Transverse colon (tissue), 4 donors: ENCODE data around the gene CCDC88C. TPM values are rescaled to one million over a fixed set of nuclear protein-coding genes. Genes with fewer than 3 reads are reported as not detected.

Source experiments
- DNase-seq: peaks from one replicate; pipeline ENCODE4 v3.0.0-alpha.2; 2019
- H3K27ac ChIP-seq, 4 donors: fragments of 200-600 bp; sonication (generic); 2 replicates each; pipeline ENCODE4 v1.5.1; 2016 to 2018; ENCODE audit warnings: inconsistent platforms in 4 of 4
- H3K27me3 ChIP-seq: fragments of 200-600 bp; sonication (generic); 2 replicates; pipeline ENCODE4 v1.5.1; 2017; ENCODE audit warnings: inconsistent platforms
- H3K36me3 ChIP-seq, 4 donors: fragments of 200-600 bp; sonication (generic); 2 replicates each; pipeline ENCODE4 v1.5.1; 2017 to 2019; ENCODE audit warnings: inconsistent platforms in 4 of 4
- H3K4me1 ChIP-seq, 4 donors: fragments of 200-600 bp; sonication (generic); 2 replicates each; pipeline ENCODE4 v1.5.1; 2017 to 2020; ENCODE audit warnings: inconsistent platforms in 4 of 4
- H3K4me3 ChIP-seq, 4 donors: fragments of 200-600 bp; sonication (generic); 1 replicate in 1 of 4; 2 replicates in 3 of 4; pipeline versions ENCODE4 v1.5.1 to v1.6.1; 2017 to 2019; ENCODE audit warnings: inconsistent platforms in 4 of 4
- H3K9me3 ChIP-seq, 2 donors: fragments of 200-600 bp; sonication (generic); 2 replicates each; pipeline ENCODE4 v1.5.1; 2017 to 2019; ENCODE audit warnings: inconsistent platforms in 2 of 2
- CTCF ChIP-seq, 5 experiments: fragments of 200-600 bp in 3 of 5; fragments of 450-650 bp in 2 of 5; sonication (generic) in 3 of 5; IDR thresholded peaks; 1 replicate in 2 of 5; 2 replicates in 3 of 5; pipeline ENCODE4 v1.5.1; 2016 to 2017; ENCODE audit warnings: antibody characterized with exemption in 5 of 5, inconsistent platforms in 3 of 5, mild to moderate bottlenecking in 2 of 5, moderate library complexity in 1 of 5
- EP300 ChIP-seq: sonication (generic); formaldehyde crosslinking; IDR thresholded peaks from one replicate; pipeline ENCODE4 v1.6.1; 2017; ENCODE audit warnings: antibody characterized with exemption, low read depth
- POLR2A ChIP-seq: fragments of 450-650 bp; IDR thresholded peaks from one replicate; pipeline ENCODE4 v1.6.1; 2016; ENCODE audit warnings: antibody characterized with exemption, mild to moderate bottlenecking, moderate library complexity
- POLR2AphosphoS5 ChIP-seq, 3 donors: sonication (generic); formaldehyde crosslinking; IDR thresholded peaks; one replicate each; pipeline ENCODE4 v1.6.1; 2016; ENCODE audit warnings: antibody characterized with exemption in 3 of 3
- WGBS, 2 donors: methylation state at CpG; one replicate each; pipeline ENCODE4 v1.1.5; 2018; ENCODE audit warnings: low coverage in 1 of 2; 5-methylcytosine and 5-hydroxymethylcytosine counted together
- in situ Hi-C, 4 donors: fragments of 200-750 bp; cut with MboI; loops; one replicate each; pipeline versions ENCODE4 v1.15.0 to v1.15.1; 2017; ENCODE audit warnings: low sequenced_read_pairs in 3 of 4, low pct_ligation_motif_present in 1 of 4, low pct_unique_long_range_greater_than_20kb in 1 of 4
- intact Hi-C: fragments of 100-400 bp; cut with DNase I; formaldehyde crosslinking; loops from one replicate; pipeline ENCODE4 v1.15.1; 2023; ENCODE audit warnings: low total_unique reads
- total RNA-seq, 4 donors: library from RNA; depleted of rRNA; stranded (reverse); fragments of >200 nt; gene quantifications; one replicate each; pipeline ENCODE4 v1.1.0, GENCODE V29; 2016

Gene CCDC88C
- total RNA-seq, 4 donors from 2014 or later: 29.5 to 171 (median 60.3) TPM

- in situ Hi-C loops: no loop called here
- Histone ChIP-seq H3K9me3 (no peaks in the 10 kb centered on the region), H3K36me3 (no peaks in the 10 kb centered on the region), H3K27ac (no peak overlapping the region), H3K4me1 (peaks cover 0 to 32% (median 12%) of the 10 kb centered on the region in 4 donors), H3K27me3 (no peaks in the 10 kb centered on the region), H3K4me3 (no peak overlapping the region)
- no peak for DNase-seq
- TF ChIP-seq CTCF (IDR thresholded peaks at IDR 0.05) (no peak), EP300 (no peak), POLR2AphosphoS5 (IDR thresholded peaks at IDR 0.05) (no peak), POLR2A (no peak)
- intact Hi-C loops: no loop called here
- WGBS, 2 donors: 95% methylated on average over 9 of the region's 9 CpGs; no CpG with 5 or more reads in 1 of the 2 donors
Measured at GRCh38 chr14:91385224-91385623, 32.4 kb downstream of the CCDC88C start.

- WGBS, 2 donors: 88% methylated on average over 7 of the region's 7 CpGs; no CpG with 5 or more reads in 1 of the 2 donors
- in situ Hi-C loops: no loop called here
- peaks cover 0 to 41% (median 22%) of the 10 kb centered on the region in 4 donors for H3K4me1 ChIP-seq
- no peak for TF ChIP-seq EP300
- TF ChIP-seq CTCF (IDR thresholded peaks at IDR 0.05): no peak
- TF ChIP-seq POLR2A: no peak
- no peak for TF ChIP-seq POLR2AphosphoS5 (IDR thresholded peaks at IDR 0.05)
- no peaks in the 10 kb centered on the region for H3K36me3 ChIP-seq
- no peak overlapping the region for H3K4me3 ChIP-seq
- H3K27me3 ChIP-seq: no peaks in the 10 kb centered on the region
- no peaks in the 10 kb centered on the region for H3K9me3 ChIP-seq
- H3K27ac ChIP-seq: no peak overlapping the region
- intact Hi-C loops: no loop called here
- DNase-seq: no peak
Measured at GRCh38 chr14:91383439-91383838, 34.2 kb downstream of the CCDC88C start.

GRCh38 chr14:91381801-91382670 lies 35.6 kb downstream of the CCDC88C start:
- no peak for DNase-seq
- no peaks in the 10 kb centered on the region for H3K27me3 ChIP-seq
- TF ChIP-seq POLR2AphosphoS5 (IDR thresholded peaks at IDR 0.05): no peak
- no peak for TF ChIP-seq POLR2A
- TF ChIP-seq EP300: no peak
- no peak for TF ChIP-seq CTCF (IDR thresholded peaks at IDR 0.05)
- in situ Hi-C loops: no loop called here
- H3K4me1 ChIP-seq: peaks cover 11 to 42% (median 32%) of the 10 kb centered on the region in 4 donors
- H3K4me3 ChIP-seq: no peak overlapping the region
- no peaks in the 10 kb centered on the region for H3K36me3 ChIP-seq
- WGBS, 2 donors: 84 to 95% methylated on average over 5 to 13 of the region's 13 CpGs
- H3K27ac ChIP-seq: no peak overlapping the region
- no peaks in the 10 kb centered on the region for H3K9me3 ChIP-seq
- intact Hi-C loops: no loop called here

GRCh38 chr14:91380610-91381371 lies 36.8 kb downstream of the CCDC88C start:
- intact Hi-C loops: no loop called here
- DNase-seq: peak; percentile 10

More at GRCh38 chr14:91380610-91381371, 36.8 kb downstream of the CCDC88C start:
- no peaks in the 10 kb centered on the region for H3K9me3 ChIP-seq
- no peak overlapping the region for H3K27ac ChIP-seq
- no peaks in the 10 kb centered on the region for H3K36me3 ChIP-seq
- WGBS, 2 donors: 43 to 59% methylated on average over 1 to 11 of the region's 11 CpGs
- in situ Hi-C loops: no loop called here
- peaks cover 11 to 41% (median 35%) of the 10 kb centered on the region in 4 donors for H3K4me1 ChIP-seq
- no peaks in the 10 kb centered on the region for H3K27me3 ChIP-seq
- no peak overlapping the region for H3K4me3 ChIP-seq
- TF ChIP-seq POLR2A: no peak
- TF ChIP-seq POLR2AphosphoS5 (IDR thresholded peaks at IDR 0.05): no peak
- TF ChIP-seq CTCF (IDR thresholded peaks at IDR 0.05): no peak
